K562 (cell line): ENCODE measurements around the gene PGAP3. TPM values are rescaled to one million over a fixed set of nuclear protein-coding genes. Genes with fewer than 3 reads are reported as not detected.

ENCODE experiments used
- ATF6 ChIP-seq: sonication (generic); formaldehyde crosslinking; IDR thresholded peaks from 2 replicates; pipeline ENCODE4 v1.4.0; 2020; ENCODE audit warnings: mild to moderate bottlenecking, missing genetic modification reagents
- ATF7 ChIP-seq: fragments of 450-650 bp; IDR thresholded peaks from 2 replicates; pipeline ENCODE4 v1.7.1; 2014; ENCODE audit warnings: mild to moderate bottlenecking, moderate library complexity
- CBX2 ChIP-seq: fragments of 200-600 bp; sonication (generic); IDR thresholded peaks from one replicate; pipeline ENCODE4 v1.6.1; 2012; ENCODE audit warnings: mild to moderate bottlenecking, low read length, inconsistent platforms; ENCODE audit not compliant: insufficient read depth, poor library complexity, severe bottlenecking
- CBX5 ChIP-seq: IDR thresholded peaks from 2 replicates; pipeline ENCODE4 v1.6.1; 2014; ENCODE audit warnings: low read depth, borderline replicate concordance
- CC2D1A ChIP-seq: fragments of 450-650 bp; IDR thresholded peaks from 2 replicates; pipeline ENCODE4 v1.6.1; 2017; ENCODE audit warnings: mild to moderate bottlenecking
- E2F6 ChIP-seq, 2 experiments: IDR thresholded peaks; 2 replicates each; pipeline ENCODE4 v1.6.1; 2011; ENCODE audit warnings: borderline replicate concordance in 1 of 2, control low read depth in 1 of 2, low read depth in 1 of 2, low read length in 1 of 2, mild to moderate bottlenecking in 1 of 2, mixed read lengths in 1 of 2, moderate library complexity in 1 of 2; ENCODE audit not compliant: insufficient read depth in 1 of 2, insufficient read length in 1 of 2, poor library complexity in 1 of 2, severe bottlenecking in 1 of 2; ENCODE audit errors: extremely low read depth in 1 of 2
- GABPA ChIP-seq: fragments of 200-800 bp; sonication (Bioruptor generic); conservative IDR thresholded peaks from 2 replicates; pipeline ENCODE4 v1.6.1; 2016; ENCODE audit warnings: low read depth, missing genetic modification characterization, missing compliant biosample characterization
- GABPB1 ChIP-seq: sonication (generic); formaldehyde crosslinking; IDR thresholded peaks from 2 replicates; pipeline ENCODE4 v1.8.0; 2022; ENCODE audit warnings: mild to moderate bottlenecking, missing genetic modification reagents
- KDM1A ChIP-seq, 2 experiments: fragments of 450-650 bp; IDR thresholded peaks; 2 replicates each; pipeline ENCODE4 v1.6.1; 2016; ENCODE audit warnings: mild to moderate bottlenecking in 2 of 2
- POLR2B ChIP-seq: fragments of 450-650 bp; IDR thresholded peaks from 2 replicates; pipeline ENCODE4 v1.6.1; 2018; ENCODE audit warnings: low read depth; ENCODE audit not compliant: partially characterized antibody
- RBM17 ChIP-seq: fragments of 200-400 bp; formaldehyde crosslinking; IDR thresholded peaks from 2 replicates; pipeline ENCODE4 v1.6.1; 2017; ENCODE audit warnings: low read depth, mild to moderate bottlenecking, low read length, borderline replicate concordance
- SNIP1 ChIP-seq: fragments of 450-650 bp; IDR thresholded peaks from 2 replicates; pipeline ENCODE4 v1.7.1; 2017; ENCODE audit warnings: low read depth, mild to moderate bottlenecking
- STAT6 ChIP-seq: sonication (generic); formaldehyde crosslinking; IDR thresholded peaks from 2 replicates; pipeline ENCODE4 v1.8.1; 2023; ENCODE audit warnings: mild to moderate bottlenecking, missing genetic modification reagents
- TFAM ChIP-seq: fragments of 250-450 bp; sonication (Bioruptor Pico); conservative IDR thresholded peaks from 2 replicates; pipeline ENCODE4 v1.5.0; 2021; ENCODE audit warnings: mild to moderate bottlenecking, moderate library complexity
- TGIF2 ChIP-seq: sonication (generic); formaldehyde crosslinking; IDR thresholded peaks from 2 replicates; pipeline ENCODE4 v1.8.1; 2022; ENCODE audit warnings: mild to moderate bottlenecking, missing genetic modification reagents, moderate library complexity
- TOE1 ChIP-seq, 2 experiments: fragments of 450-650 bp in 1 of 2; sonication (generic) in 1 of 2; formaldehyde crosslinking in 1 of 2; IDR thresholded peaks; 2 replicates each; pipeline versions ENCODE4 v1.7.1 to v1.8.0; 2016 to 2022; ENCODE audit warnings: borderline replicate concordance in 2 of 2, mild to moderate bottlenecking in 2 of 2, antibody characterized with exemption in 1 of 2, inconsistent platforms in 1 of 2, low read depth in 1 of 2, missing genetic modification reagents in 1 of 2, moderate library complexity in 1 of 2
- ZNF347 ChIP-seq: fragments of 450-650 bp; formaldehyde crosslinking; IDR thresholded peaks from 2 replicates; pipeline ENCODE4 v1.4.0; 2020; ENCODE audit warnings: low read depth, mild to moderate bottlenecking, moderate library complexity
- ZNF639 ChIP-seq, 2 experiments: fragments of 200-800 bp in 1 of 2; sonication (Bioruptor generic) in 1 of 2; sonication (generic) in 1 of 2; formaldehyde crosslinking in 1 of 2; IDR thresholded peaks in 1 of 2; conservative IDR thresholded peaks in 1 of 2; 2 replicates each; pipeline versions ENCODE4 v1.5.0 to v1.6.1; 2016 to 2020; ENCODE audit warnings: missing compliant biosample characterization in 1 of 2, missing genetic modification characterization in 1 of 2, missing genetic modification reagents in 1 of 2
- ZNF644 ChIP-seq: fragments of 200-800 bp; sonication (Bioruptor generic); IDR thresholded peaks from 2 replicates; pipeline ENCODE4 v1.6.1; 2016; ENCODE audit warnings: low read depth, missing genetic modification characterization, missing compliant biosample characterization
- ZNF707 ChIP-seq: fragments of 250-450 bp; sonication (Bioruptor Pico); conservative IDR thresholded peaks from 2 replicates; pipeline ENCODE4 v1.8.0; 2022; ENCODE audit warnings: inconsistent platforms, mild to moderate bottlenecking, moderate library complexity
- polyA plus RNA-seq, 8 experiments: library from polyadenylated mRNA; depleted of rRNA in 4 of 8; stranded (reverse) in 5 of 8; unstranded in 3 of 8; fragments of >200 nt; fragmentation: Nextera tagmentation in 2 of 8; fragmentation: Illumina TruSeq in 1 of 8; extraction: Ambion mirVana in 2 of 8; extraction: Trizol in 1 of 8; gene quantifications; 2 replicates each; pipeline versions ENCODE4 v1.2.1 to v1.2.3, GENCODE V29; 2011 to 2014; ENCODE audit warnings: inconsistent platforms in 1 of 8, missing spikeins in 1 of 8
- total RNA-seq, 7 experiments: library from RNA; depleted of rRNA in 6 of 7; stranded (reverse); fragments of >200 nt in 6 of 7; fragmentation: Illumina TruSeq in 2 of 7; extraction: Trizol in 2 of 7; gene quantifications; 2 replicates each; pipeline versions ENCODE4 v1.2.1 to v1.2.3, GENCODE V29; 2011 to 2021; ENCODE audit warnings: low replicate concordance in 1 of 7

PGAP3 gene
- total and polyA plus RNA-seq, 9 of the 15 experiments (the other 6 are each of a cell fraction or from before 2014, with no cell fraction given): 0.38 to 9.4 (median 4.5) TPM

DNA sequence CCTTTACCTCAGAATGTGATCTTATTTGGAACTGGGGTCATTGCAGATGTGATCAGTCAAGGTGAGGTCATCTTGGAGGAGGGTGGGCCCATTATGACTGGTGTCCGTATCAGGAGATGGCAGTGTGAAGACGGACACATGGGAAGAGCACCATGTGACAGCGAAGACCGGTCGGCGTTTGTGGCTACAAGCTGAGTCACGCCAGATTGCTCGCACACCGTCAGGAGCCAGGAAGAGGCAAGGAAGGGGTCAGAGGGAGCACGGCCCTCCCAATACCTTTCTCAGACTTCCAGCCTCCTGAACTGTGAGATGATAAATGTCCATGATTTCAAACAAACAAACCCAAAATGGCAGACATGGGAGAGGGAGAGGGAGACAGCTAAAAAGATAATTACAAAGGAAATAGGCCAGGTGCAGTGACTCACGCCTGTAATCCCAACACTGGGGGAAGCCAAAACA, 37.7 kb downstream of the PGAP3 start (continued):
- TF ChIP-seq ZNF644 (tag) (peak; percentile 31; the same call in 1 of the 2 replicates), ATF6 (CRISPR knock-in tag) (no peak), TOE1 (IDR thresholded peaks at IDR 0.05; ENCODE audit: borderline replicate concordance) (peak; percentile 84; the same call in 1 of the 2 replicates), TOE1 (CRISPR knock-in tag; IDR thresholded peaks at IDR 0.05; ENCODE audit: borderline replicate concordance, low read depth) (no peak), STAT6 (CRISPR knock-in tag) (no peak), CBX2 (no peak), POLR2B (peak; percentile 39), RBM17 (no peak), ZNF707 (no peak), CBX5 (no peak), ZNF639 (CRISPR knock-in tag; conservative IDR thresholded peaks at IDR 0.05 in 1 of 2, IDR thresholded peaks at IDR 0.05 in 1 of 2) (peak in 1 of 2 experiments; percentile 59; a peak in 2 of 4 replicates), SNIP1 (no peak), GABPA (tag) (peak; percentile 20; the same call in 1 of the 2 replicates), TFAM (CRISPR knock-in tag) (no peak), ZNF347 (no peak), GABPB1 (CRISPR knock-in tag) (no peak), E2F6 (IDR thresholded peaks at IDR 0.05; ENCODE audit: borderline replicate concordance in 1 of 2, extremely low read depth in 1 of 2, insufficient read depth in 1 of 2, insufficient read length in 1 of 2, low read depth in 1 of 2, low read length in 1 of 2, poor library complexity in 1 of 2, severe bottlenecking in 1 of 2) (peak; percentile 92 to 93), ATF7 (peak; percentile 96), TGIF2 (CRISPR knock-in tag) (no peak), KDM1A (IDR thresholded peaks at IDR 0.05) (peak; percentile 21 to 43; a peak in 3 of 4 replicates), CC2D1A (no peak)
